HG02798 (cell line): ENCODE measurements around the gene ANKUB1.

Source experiments
- ATAC-seq: cut with Tn5 transposase; IDR thresholded peaks from one replicate; pipeline ENCODE4 v1.9.1; 2021; ENCODE audit warnings: mild to moderate bottlenecking; ENCODE audit not compliant: unreplicated experiment, poor library complexity

The ANKUB1 gene

GRCh38 chr3:149810846-149811245 lies 18.5 kb upstream of the ANKUB1 start:
- ATAC-seq: no peak

GRCh38 chr3:149809699-149810098 lies 17.3 kb upstream of the ANKUB1 start:
- no peak for ATAC-seq

- ATAC-seq: no peak
Measured at GRCh38 chr3:149808209-149808829, 16.0 kb upstream of the ANKUB1 start.

GRCh38 chr3:149806171-149806778 lies 13.9 kb upstream of the ANKUB1 start:
- no peak for ATAC-seq

GRCh38 chr3:149801639-149802038 lies 9.3 kb upstream of the ANKUB1 start:
- no peak for ATAC-seq

- ATAC-seq: no peak
Measured at GRCh38 chr3:149801195-149801594, 8.8 kb upstream of the ANKUB1 start.

- ATAC-seq: no peak
Measured at GRCh38 chr3:149800693-149801092, 8.3 kb upstream of the ANKUB1 start.

GRCh38 chr3:149796026-149796425 lies 3.7 kb upstream of the ANKUB1 start:
- no peak for ATAC-seq

- no peak for ATAC-seq
Measured at GRCh38 chr3:149790698-149791097, 1.7 kb downstream of the ANKUB1 start.

- no peak for ATAC-seq
Measured at GRCh38 chr3:149790268-149790667, 2.1 kb downstream of the ANKUB1 start.

GRCh38 chr3:149784064-149784704 lies 8.2 kb downstream of the ANKUB1 start:
- no peak for ATAC-seq

- ATAC-seq: no peak
Measured at GRCh38 chr3:149783576-149783975, 8.8 kb downstream of the ANKUB1 start.

GRCh38 chr3:149781741-149782140 lies 10.6 kb downstream of the ANKUB1 start:
- ATAC-seq: no peak

GRCh38 chr3:149781211-149781610 lies 11.1 kb downstream of the ANKUB1 start:
- ATAC-seq: no peak

- no peak for ATAC-seq
Measured at GRCh38 chr3:149777414-149778214, 14.7 kb downstream of the ANKUB1 start.

- ATAC-seq: no peak
Measured at GRCh38 chr3:149776170-149776569, 16.2 kb downstream of the ANKUB1 start.

GRCh38 chr3:149772861-149773260 lies 19.5 kb downstream of the ANKUB1 start:
- ATAC-seq: no peak

GRCh38 chr3:149771652-149772271 lies 20.6 kb downstream of the ANKUB1 start:
- peak; percentile 68 for ATAC-seq

- no peak for ATAC-seq
Measured at GRCh38 chr3:149770246-149770645, 22.1 kb downstream of the ANKUB1 start.

GRCh38 chr3:149768704-149769103 lies 23.6 kb downstream of the ANKUB1 start:
- ATAC-seq: no peak

- no peak for ATAC-seq
Measured at GRCh38 chr3:149767720-149768119, 24.6 kb downstream of the ANKUB1 start.
